Subcutaneous adipose tissue (tissue), 4 donors: ENCODE results near the gene FLNB. TPM values are rescaled to one million over a fixed set of nuclear protein-coding genes. Genes with fewer than 3 reads are reported as not detected.

Experiments used
- CTCF ChIP-seq: fragments of 450-650 bp; IDR thresholded peaks from one replicate; pipeline ENCODE4 v1.5.1; 2016; ENCODE audit warnings: low read depth, mild to moderate bottlenecking, control low read depth, antibody characterized with exemption, moderate library complexity
- total RNA-seq, 4 donors: library from RNA; depleted of rRNA; stranded (reverse); fragments of >200 nt; gene quantifications; one replicate each; pipeline ENCODE4 v1.1.0, GENCODE V29; 2016

FLNB gene
- total RNA-seq, 4 donors from 2014 or later, result 62.2 to 158 (median 75.8) TPM

DNA sequence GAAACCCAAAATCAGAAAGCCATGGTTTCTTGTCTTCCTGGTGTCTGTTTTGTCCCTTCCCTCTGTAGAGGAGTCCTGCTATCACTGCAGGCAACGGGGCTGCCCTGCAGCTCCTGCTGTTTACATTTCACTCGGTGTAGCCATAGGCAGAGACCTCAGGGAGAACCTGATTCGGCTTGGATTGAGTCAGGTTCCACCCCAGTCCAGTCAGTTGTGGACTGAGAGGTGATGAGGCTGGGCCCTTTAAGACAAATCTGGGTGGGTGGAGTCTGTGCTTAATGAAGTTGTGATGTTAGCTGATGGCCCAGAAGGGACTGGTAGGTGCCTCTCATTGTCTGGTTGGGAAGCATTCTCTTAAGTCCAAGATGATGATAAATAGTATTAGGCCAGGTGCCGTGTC lies 35.7 kb downstream of the FLNB start:
- TF ChIP-seq CTCF, result no peak

- TF ChIP-seq CTCF, result no peak
Observed at GRCh38 chr3:58044691-58045483, 36.7 kb downstream of the FLNB start.

- no peak for TF ChIP-seq CTCF
Observed at GRCh38 chr3:58047826-58048225, 39.6 kb downstream of the FLNB start.

DNA sequence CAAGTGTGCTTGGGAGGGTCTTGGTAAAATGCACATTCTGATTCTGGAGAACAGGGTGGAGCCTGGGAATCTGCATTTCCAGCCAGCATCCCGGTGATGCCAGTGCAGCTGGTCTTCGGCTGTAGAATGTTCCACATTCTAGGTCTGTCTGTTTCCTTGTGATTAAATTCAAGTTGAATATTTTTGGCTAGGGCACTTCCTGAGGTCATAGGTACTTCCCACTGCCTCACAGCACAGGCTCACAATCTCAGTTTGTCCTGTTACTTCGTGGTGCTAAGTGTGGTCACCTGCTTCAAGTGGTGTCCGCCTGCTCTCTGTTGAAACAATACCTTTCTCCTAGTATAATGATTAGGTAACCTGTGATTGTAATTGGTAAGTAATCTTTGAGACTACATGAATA lies 40.1 kb downstream of the FLNB start:
- TF ChIP-seq CTCF, result no peak

- no peak for TF ChIP-seq CTCF
Observed at GRCh38 chr3:58049143-58049785, 41.0 kb downstream of the FLNB start.

DNA sequence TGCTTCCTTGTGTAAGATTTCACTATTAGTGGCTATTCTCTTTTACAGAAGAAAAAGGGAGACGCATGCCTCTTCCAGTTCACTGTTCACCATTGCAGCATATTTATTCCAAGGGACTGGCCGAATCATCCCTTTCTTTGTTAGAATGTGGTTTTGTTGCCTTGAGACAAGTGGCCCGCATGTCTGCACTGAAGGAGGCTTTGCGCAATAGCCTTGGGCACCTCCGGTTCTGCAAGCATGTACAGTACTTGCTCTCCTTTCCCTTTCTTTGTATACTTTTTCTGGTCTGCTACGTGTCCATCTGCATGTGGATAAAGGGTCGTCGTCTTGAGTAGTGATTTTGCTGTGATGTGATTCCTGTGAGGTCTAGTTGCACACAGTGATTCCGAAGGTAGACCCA lies 43.0 kb downstream of the FLNB start:
- TF ChIP-seq CTCF, result no peak

- TF ChIP-seq CTCF, result no peak
Observed at GRCh38 chr3:58052373-58053273, 44.4 kb downstream of the FLNB start.
